Activated CD4-positive, CD25-positive, alpha-beta regulatory T cell treated with anti-CD3 and anti-CD28 coated beads, Interleukin-2, amount 50 U/mL, for 16 hours (primary cell): Measurements from ENCODE around the gene SCFD2.
"Not testable (repeated sequence)": the region's sequence is repeated elsewhere in the genome, so short reads cannot be mapped to it uniquely, and the experiment has no call there.

Experiments
- DNase-seq: peaks from one replicate; pipeline ENCODE4 v3.0.0-alpha.2; 2020; ENCODE audit warnings: low read depth, low spot score

Gene SCFD2

GRCh38 chr4:53139256-53139655, 226.6 kb downstream of the SCFD2 start:
- not testable (repeated sequence) for DNase-seq

- DNase-seq, result no peak
Observed at GRCh38 chr4:53137468-53137867, 228.4 kb downstream of the SCFD2 start.

DNA sequence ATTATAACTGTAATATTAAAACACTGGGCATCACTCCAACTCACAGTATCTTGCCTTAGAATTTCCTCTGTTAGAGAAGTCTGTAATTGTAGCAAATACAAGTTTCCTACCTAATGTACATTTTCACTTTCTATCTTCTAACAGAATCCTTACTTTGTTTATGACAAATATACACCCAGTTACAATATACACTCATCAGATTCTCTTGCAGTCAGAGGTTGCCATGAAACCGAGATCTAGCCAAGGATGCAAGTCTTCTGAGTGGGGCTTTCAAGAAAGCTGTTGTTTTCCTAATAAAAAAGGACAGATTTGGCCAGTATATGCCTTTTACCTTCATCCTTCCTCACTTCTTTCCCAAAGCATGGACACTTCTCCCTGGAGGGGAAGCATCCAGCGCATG, 228.9 kb downstream of the SCFD2 start:
- no peak for DNase-seq

DNA sequence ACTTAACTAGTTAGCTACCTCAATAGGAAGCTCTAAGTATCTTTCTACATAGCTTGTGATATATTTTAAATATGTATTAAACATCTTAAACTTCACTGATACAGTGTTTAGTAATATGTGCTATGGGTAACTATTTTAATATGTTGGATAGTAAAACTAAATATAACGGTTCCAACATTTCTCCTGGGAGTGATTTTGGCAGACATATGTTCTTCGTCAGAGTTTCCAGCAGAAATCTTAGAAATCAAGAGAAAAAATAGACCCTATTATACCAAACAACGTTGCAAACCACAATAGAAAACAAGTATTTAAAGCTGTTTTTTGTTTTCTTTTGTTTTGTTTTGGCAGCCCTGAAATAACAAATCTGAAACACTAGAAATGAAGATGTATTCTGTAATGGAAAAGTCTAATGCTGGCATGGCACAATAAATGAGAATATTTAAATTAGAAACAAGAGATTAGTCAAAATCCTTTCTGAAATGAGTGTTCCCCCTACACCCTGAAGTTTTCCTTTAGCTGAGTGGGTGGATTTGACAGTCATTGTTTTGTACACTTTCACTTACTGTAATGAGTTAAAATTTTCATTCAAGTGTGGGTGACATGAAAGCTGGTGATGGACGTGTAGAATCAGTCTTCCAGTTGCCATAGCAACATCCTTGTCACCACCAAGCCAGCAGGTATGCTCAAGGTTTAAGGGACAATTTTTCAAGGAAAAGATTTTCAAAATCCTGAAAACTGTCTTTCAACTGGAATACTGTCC, 233.5 kb downstream of the SCFD2 start:
- no peak for DNase-seq

- DNase-seq, result no peak
Observed at GRCh38 chr4:53131562-53131925, 234.3 kb downstream of the SCFD2 start.

DNA sequence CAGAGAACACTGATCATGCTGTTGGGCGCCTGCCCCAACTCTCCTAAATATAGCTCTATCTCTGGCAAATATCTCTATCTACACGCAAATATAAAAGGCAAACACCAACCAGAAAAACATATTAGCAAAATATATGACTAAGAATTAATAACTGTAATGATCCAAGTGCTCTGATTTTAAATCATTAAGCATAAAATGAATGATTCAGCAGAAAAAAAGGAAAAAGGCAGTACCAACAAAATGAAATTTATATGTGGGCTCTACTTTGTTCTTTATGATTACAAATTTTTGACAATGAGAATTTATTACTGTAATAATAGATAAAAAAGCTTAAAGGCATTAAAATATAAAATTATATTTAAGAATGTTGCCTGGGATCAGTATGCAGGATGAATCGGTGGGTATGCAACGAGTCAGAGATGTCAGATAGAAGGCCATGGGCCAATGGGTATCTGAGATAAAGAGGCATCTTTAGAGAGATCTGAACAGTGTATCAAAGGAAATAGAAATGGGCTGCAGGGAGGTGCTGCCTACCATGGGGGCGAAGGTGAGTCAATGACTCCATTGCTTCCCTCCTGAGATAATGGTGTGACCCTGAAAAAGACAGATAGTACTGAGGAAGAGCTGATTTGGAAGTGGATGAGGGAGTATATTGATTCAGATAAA, 234.8 kb downstream of the SCFD2 start:
- no peak for DNase-seq

GRCh38 chr4:53128706-53129357, 237.0 kb downstream of the SCFD2 start:
- DNase-seq, result no peak

DNA sequence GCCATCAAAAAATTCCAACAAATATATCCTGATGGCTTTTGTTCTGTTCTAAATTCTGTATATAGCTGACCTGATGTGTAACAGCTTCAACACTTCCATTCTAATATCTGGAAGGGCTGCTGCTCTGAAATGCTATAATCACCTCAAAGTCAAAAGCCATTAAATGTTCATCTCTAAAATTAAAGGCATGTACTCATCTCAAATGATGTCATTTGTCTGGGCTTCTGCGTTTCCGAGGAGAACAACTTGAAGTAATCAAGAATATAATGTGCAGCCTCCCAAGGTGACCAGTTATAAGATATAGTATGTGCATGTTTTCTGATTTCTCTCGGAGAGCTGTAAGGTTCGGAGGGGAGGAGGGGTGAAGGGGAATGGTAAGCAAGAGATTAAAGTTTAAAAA, 237.6 kb downstream of the SCFD2 start:
- no peak for DNase-seq

DNA sequence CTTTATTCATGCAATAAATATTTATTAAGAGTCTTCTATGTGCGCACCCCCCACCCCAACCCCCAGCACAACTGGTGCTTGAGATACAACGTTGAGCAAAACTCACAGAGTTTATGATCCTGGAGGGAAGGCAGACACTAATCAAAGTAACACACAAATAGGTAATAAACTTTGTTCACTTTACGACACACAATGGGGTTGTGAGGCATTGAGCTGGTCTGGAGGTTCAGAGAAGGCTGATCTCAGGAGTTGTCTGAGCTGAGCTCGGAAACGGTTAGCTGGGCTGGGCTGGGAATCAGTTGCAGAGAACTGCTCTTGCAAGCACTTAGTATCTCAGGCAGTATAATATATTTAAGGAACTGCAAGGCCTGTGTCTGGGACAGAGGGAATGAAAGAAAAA, 238.5 kb downstream of the SCFD2 start:
- DNase-seq, result no peak

- DNase-seq, result no peak
Observed at GRCh38 chr4:53126099-53126498, 239.8 kb downstream of the SCFD2 start.

- no peak for DNase-seq
Observed at GRCh38 chr4:53123819-53124218, 242.0 kb downstream of the SCFD2 start.

DNA sequence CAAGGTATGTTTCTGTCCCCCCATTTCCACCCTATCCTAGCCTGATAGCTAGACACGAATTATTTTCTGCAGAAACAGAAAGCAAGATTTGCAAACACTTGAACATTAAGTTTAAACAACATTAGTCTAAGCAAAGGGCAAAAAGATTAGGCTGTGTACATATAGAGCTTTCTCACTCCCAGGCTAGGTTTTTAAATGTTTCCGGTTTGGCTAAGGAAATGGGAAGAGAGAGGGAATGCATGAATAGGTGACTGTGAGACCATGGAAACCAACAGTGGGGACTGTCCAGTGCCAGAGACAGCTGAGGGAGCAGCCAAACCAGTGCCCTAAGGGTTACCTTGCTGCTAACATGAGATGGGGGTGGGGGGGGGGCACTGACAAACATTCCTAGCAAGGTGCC, 242.7 kb downstream of the SCFD2 start:
- no peak for DNase-seq

DNA sequence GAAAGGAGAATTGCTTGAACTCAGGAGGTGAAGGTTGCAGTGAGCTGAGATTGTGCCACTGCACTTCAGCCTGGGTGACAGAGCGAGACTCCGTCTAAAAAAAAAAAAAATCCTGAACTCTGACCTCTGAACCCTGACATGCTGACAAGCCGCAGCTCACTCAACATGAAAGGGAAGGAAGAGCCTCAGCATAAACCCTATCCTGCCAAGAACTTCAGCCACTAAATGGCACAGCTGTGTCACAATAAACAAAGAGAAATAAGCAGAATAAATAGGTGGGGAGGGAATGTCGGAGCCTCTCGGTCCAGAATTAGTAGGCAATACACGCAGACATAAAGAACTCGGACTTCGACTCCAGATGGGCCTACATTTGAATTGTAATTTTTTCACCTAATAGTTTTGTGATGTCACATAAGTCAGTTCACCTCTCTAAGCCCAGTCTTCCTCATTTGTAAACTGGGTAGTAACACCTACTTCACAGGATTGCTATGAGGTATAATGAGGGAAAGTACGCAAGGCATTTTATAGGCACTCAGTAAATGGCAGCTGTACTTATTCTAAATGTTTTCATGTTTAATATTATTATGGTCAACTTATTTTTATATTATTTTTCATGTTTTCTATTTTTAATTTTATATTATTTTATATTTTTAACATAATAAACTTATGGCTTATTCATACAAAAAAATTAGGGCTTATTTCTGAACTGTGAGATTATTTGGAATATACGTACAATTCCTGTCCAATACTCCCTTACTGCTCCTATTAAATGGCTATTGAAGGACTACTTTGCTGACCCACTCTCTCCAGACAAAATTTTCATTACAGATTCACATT, 243.4 kb downstream of the SCFD2 start:
- no peak for DNase-seq

GRCh38 chr4:53121264-53121865, 244.5 kb downstream of the SCFD2 start:
- no peak for DNase-seq

DNA sequence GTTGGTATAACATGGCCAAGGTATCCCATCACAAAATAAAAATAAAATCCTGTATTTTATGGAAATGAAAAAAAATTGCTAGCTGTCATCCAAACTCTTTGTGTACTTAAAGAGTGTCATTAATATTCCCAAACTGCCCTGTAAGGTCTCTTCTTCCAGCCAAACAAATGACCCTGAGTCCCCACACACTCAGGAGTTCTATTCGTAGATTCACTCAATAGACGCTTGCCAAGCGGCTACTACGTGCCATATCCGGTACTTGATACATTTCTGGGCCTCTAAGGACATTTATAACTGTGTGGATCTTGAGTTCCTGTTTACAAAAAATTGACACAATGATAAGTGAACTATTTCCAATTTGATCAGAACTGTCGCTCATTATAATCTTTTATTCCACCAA, 245.1 kb downstream of the SCFD2 start:
- no peak for DNase-seq

GRCh38 chr4:53119680-53120079, 246.2 kb downstream of the SCFD2 start:
- no peak for DNase-seq

DNA sequence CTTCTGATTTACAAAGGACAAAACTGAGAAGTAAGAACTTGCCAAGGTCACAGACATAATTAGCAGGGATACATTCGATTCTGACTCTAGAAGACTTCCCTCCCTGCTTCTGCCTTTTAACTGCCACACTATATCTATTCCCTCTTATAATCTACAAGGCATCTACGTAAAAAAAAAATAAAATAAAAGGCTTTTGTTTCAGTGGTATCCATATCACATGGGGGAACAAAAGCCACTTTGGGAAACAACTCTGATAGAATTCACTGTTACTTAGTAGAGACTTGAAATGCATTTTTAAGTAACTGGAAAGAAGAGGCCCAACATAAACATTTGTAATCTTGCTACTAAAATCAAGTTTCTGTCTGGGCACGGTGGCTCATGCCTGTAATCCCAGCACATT, 247.2 kb downstream of the SCFD2 start:
- no peak for DNase-seq

- DNase-seq, result no peak
Observed at GRCh38 chr4:53116954-53117353, 248.9 kb downstream of the SCFD2 start.

DNA sequence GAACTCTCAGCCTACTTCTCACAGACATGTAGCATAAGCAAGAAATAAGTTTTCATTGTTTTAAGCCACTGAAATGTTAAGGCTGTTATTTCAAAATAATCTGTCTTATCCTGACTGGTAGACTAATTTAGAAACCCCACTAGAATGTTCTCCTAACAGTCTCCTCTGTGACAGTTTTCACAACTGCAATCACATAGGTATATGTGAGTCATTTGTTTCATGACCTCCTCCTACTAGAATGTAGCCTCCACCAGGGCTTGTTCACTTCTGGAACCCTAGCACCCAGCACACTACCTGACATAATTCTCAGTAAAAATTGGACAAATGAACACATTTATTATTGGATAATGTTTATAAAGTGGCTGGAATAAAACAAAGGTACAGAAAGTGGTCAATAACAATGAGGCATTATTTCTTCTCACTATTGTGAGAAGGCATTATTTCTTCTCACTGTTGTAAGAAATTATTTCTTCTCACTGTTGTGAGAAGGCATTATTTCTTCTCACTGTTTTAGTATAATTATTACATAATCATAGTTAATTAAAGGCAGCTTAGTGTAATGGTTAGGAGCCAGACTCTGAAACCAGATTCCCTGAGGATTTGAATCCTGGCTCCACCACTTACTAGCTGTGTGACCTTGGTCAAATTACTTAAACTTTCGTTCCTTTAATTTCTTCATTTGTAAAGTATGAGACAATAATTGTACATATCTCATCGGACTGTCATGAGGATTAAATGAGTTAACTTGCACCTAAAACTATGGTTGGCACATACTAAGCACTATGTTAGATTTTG, 252.2 kb downstream of the SCFD2 start:
- no peak for DNase-seq

DNA sequence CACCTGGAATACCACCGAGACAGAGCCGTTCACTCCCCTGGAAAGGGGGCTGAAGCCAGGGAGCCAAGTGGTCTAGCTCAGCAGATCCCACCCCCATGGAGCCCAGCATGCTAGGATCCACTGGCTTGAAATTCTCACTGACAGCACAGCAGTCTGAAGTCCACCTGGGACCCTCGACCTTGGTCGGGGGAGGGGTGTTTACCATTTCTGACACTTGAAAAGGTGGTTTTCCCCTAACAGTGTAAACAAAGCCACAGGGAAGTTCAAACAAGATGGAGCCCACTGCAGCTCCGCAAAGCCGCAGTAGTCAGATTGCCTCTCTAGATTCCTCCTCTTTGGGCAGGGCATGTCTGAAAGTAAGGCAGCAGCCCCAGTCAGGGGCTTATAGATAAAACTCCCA, 260.5 kb downstream of the SCFD2 start:
- no peak for DNase-seq

GRCh38 chr4:53103481-53103880, 262.4 kb downstream of the SCFD2 start:
- no peak for DNase-seq
